ENCODE measurements around the gene PAWR. TPM values are rescaled to one million over a fixed set of nuclear protein-coding genes. Genes with fewer than 3 reads are reported as not detected.

The PAWR gene
- polyA plus RNA-seq, 1 experiment = 10.5 TPM

DNA sequence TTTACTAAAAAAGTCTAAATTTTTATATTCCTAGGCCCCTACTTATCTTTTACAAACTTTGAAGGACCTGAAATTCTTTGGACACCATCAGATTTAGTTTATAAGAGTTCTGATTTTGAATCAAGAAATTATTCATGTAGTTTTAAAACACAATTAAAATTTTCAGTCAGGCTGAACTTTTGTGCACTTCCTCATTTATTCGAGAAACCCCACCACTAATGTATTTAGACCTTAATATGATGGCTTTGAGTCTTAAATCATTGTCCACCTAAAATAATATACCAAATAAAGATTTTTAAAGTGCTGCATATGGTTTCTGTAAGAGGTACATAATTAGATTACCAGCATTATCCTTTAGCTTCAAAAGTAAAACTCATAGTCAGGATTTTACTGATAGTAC is 103.4 kb downstream of the PAWR start:
- Histone ChIP-seq H3K36me3 (ENCODE audit: control insufficient read depth, insufficient read depth, low read length) (peaks cover 3% of the 10 kb centered on the region; the same call in 1 of the 2 replicates), H3K4me3 (ENCODE audit: low read depth, low read length) (no peak overlapping the region), H3K27me3 (ENCODE audit: control insufficient read depth, insufficient read depth, low read length) (no peaks in the 10 kb centered on the region)
- CTCF ChIA-PET = no interaction called here
- no peak for DNase-seq (ENCODE audit: low read depth)
- TF ChIP-seq, protein P1, sequence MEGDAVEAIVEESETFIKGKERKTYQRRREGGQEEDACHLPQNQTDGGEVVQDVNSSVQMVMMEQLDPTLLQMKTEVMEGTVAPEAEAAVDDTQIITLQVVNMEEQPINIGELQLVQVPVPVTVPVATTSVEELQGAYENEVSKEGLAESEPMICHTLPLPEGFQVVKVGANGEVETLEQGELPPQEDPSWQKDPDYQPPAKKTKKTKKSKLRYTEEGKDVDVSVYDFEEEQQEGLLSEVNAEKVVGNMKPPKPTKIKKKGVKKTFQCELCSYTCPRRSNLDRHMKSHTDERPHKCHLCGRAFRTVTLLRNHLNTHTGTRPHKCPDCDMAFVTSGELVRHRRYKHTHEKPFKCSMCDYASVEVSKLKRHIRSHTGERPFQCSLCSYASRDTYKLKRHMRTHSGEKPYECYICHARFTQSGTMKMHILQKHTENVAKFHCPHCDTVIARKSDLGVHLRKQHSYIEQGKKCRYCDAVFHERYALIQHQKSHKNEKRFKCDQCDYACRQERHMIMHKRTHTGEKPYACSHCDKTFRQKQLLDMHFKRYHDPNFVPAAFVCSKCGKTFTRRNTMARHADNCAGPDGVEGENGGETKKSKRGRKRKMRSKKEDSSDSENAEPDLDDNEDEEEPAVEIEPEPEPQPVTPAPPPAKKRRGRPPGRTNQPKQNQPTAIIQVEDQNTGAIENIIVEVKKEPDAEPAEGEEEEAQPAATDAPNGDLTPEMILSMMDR (IDR thresholded peaks at IDR 0.05; ENCODE audit: insufficient read depth, low read depth, low read length) = no peak
- POLR2A ChIA-PET = no interaction called here

GRCh38 chr12:79585147-79585546 is 105.6 kb downstream of the PAWR start:
- ChIA-PET CTCF (interaction anchor here (0.8 kb wide), 1 partner anchor 1184 kb away, joined by 3 read pairs; no protein-coding TSS in a partner anchor), POLR2A (no interaction called here)
- DNase-seq (ENCODE audit: low read depth) = no peak

DNA sequence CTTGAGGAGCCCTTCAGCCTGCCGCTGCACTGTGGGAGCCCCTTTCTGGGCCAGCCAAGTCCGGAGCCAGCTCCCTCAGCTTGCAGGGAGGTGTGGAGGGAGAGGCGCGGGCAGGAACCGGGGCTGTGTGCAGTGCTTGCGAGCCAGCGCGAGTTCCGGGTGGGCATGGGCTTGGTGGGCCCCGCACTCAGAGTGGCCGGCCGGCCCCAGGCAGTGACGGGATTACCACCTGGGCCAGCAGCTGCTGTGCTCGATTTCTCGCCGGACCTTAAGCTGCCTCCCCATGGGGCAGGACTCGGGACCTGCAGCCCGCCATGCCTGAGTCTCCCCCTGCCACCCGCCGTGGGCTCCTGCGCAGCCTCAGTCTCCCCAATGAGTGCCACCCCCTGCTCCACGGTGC is 116.9 kb downstream of the PAWR start:
- H3K4me3 ChIP-seq (ENCODE audit: low read depth, low read length) = no peak overlapping the region
- TF ChIP-seq, protein P1 (IDR thresholded peaks at IDR 0.05; ENCODE audit: insufficient read depth, low read depth, low read length) = no peak
- DNase-seq (ENCODE audit: low read depth) = no peak
- H3K27me3 ChIP-seq (ENCODE audit: control insufficient read depth, insufficient read depth, low read length) = no peaks in the 10 kb centered on the region
- no peaks in the 10 kb centered on the region; the same call in 1 of the 2 replicates for H3K36me3 ChIP-seq (ENCODE audit: control insufficient read depth, insufficient read depth, low read length)
- ChIA-PET CTCF (no interaction called here), POLR2A (no interaction called here)

More at GRCh38 chr12:79585147-79585546, 105.6 kb downstream of the PAWR start:
- Histone ChIP-seq H3K27me3 (ENCODE audit: control insufficient read depth, insufficient read depth, low read length) (no peaks in the 10 kb centered on the region), H3K36me3 (ENCODE audit: control insufficient read depth, insufficient read depth, low read length) (0 out of 2 replicates have a peak, but pooled peaks cover 2% of the 10 kb centered on the region), H3K4me3 (ENCODE audit: low read depth, low read length) (no peak overlapping the region)
- TF ChIP-seq, protein P1 (IDR thresholded peaks at IDR 0.05; ENCODE audit: insufficient read depth, low read depth, low read length) = no peak

GRCh38 chr12:79569679-79570078 is 121.1 kb downstream of the PAWR start:
- TF ChIP-seq, protein P1 (IDR thresholded peaks at IDR 0.05; ENCODE audit: insufficient read depth, low read depth, low read length) = no peak
- ChIA-PET POLR2A (no interaction called here), CTCF (no interaction called here)
- peaks cover 4% of the 10 kb centered on the region; the same call in 1 of the 2 replicates for H3K36me3 ChIP-seq (ENCODE audit: control insufficient read depth, insufficient read depth, low read length)
- no peak for DNase-seq (ENCODE audit: low read depth)
- no peak overlapping the region for H3K4me3 ChIP-seq (ENCODE audit: low read depth, low read length)
- H3K27me3 ChIP-seq (ENCODE audit: control insufficient read depth, insufficient read depth, low read length) = no peaks in the 10 kb centered on the region

GRCh38 chr12:79567175-79567563 is 123.6 kb downstream of the PAWR start:
- POLR2A ChIA-PET = interaction anchor here (0.6 kb wide), 1 partner anchor 709 kb away, joined by 6 read pairs; no protein-coding TSS in a partner anchor
- DNase-seq (ENCODE audit: low read depth) = no peak
- peaks cover 4% of the 10 kb centered on the region; the same call in 1 of the 2 replicates for H3K36me3 ChIP-seq (ENCODE audit: control insufficient read depth, insufficient read depth, low read length)
- H3K4me3 ChIP-seq (ENCODE audit: low read depth, low read length) = no peak overlapping the region
- TF ChIP-seq, protein P1 (IDR thresholded peaks at IDR 0.05; ENCODE audit: insufficient read depth, low read depth, low read length) = no peak
- H3K27me3 ChIP-seq (ENCODE audit: control insufficient read depth, insufficient read depth, low read length) = no peaks in the 10 kb centered on the region
- CTCF ChIA-PET = interaction anchor here (1.1 to 1.2 kb wide), 2 partner anchors 9 to 122 kb away, joined by 3 to 4 read pairs; no protein-coding TSS in a partner anchor

Measured in BJ (cell line).